ENCODE measurements around the gene TLE5.
"Not testable (repeated sequence)": the region's sequence is repeated elsewhere in the genome, so short reads cannot be mapped to it uniquely, and the experiment has no call there.

TLE5 gene

GRCh38 chr19:3041761-3042620 lies 20.3 kb downstream of the TLE5 start:
- no peak for DNase-seq

GRCh38 chr19:3041327-3041726 lies 21.0 kb downstream of the TLE5 start:
- DNase-seq: no peak

- no peak for DNase-seq
Measured at GRCh38 chr19:3039641-3040077, 22.6 kb downstream of the TLE5 start.

- no peak for DNase-seq
Measured at GRCh38 chr19:3039125-3039524, 23.2 kb downstream of the TLE5 start.

- DNase-seq: no peak
Measured at GRCh38 chr19:3038214-3038613, 24.1 kb downstream of the TLE5 start.

- DNase-seq: not testable (repeated sequence)
Measured at GRCh38 chr19:3036977-3037544, 25.2 kb downstream of the TLE5 start.

GRCh38 chr19:3036119-3036976 lies 25.9 kb downstream of the TLE5 start:
- peak; percentile 73 to 78 for DNase-seq

GRCh38 chr19:3035542-3036118 lies 26.7 kb downstream of the TLE5 start:
- peak; percentile 92 to 95 for DNase-seq

GRCh38 chr19:3034656-3035541 lies 27.4 kb downstream of the TLE5 start:
- DNase-seq: peak in 1 of 2 donors; percentile 34

GRCh38 chr19:3034406-3034655 lies 28.0 kb downstream of the TLE5 start:
- no peak for DNase-seq

- DNase-seq: no peak
Measured at GRCh38 chr19:3033595-3034405, 28.5 kb downstream of the TLE5 start.

GRCh38 chr19:3031607-3031867 lies 30.8 kb downstream of the TLE5 start:
- no peak for DNase-seq

- no peak for DNase-seq
Measured at GRCh38 chr19:3029065-3029923, 33.0 kb downstream of the TLE5 start, which contains the start of gene TLE2. Gene TLE2, minus strand, starts transcription at chr19:3029280. Its CDS starts 376 bp downstream, at chr19:3028904.

- DNase-seq: no peak
Measured at GRCh38 chr19:3028305-3029064, 33.8 kb downstream of the TLE5 start.

GRCh38 chr19:3027981-3028304 lies 34.4 kb downstream of the TLE5 start:
- no peak for DNase-seq

GRCh38 chr19:3027292-3027691 lies 35.0 kb downstream of the TLE5 start:
- no peak for DNase-seq

GRCh38 chr19:3026768-3027167 lies 35.5 kb downstream of the TLE5 start:
- no peak for DNase-seq

- no peak for DNase-seq
Measured at GRCh38 chr19:3025549-3025886, 36.8 kb downstream of the TLE5 start.

- no peak for DNase-seq
Measured at GRCh38 chr19:3024870-3025548, 37.3 kb downstream of the TLE5 start.

GRCh38 chr19:3024509-3024869 lies 37.8 kb downstream of the TLE5 start:
- DNase-seq: no peak

Measured in activated CD4-positive, alpha-beta T cell treated with anti-CD3 and anti-CD28 coated beads for 4 hours (primary cell).